Mesenteric fat pad (tissue), 1 donor: ENCODE results near the gene PIGR. TPM values are rescaled to one million over a fixed set of nuclear protein-coding genes. Genes with fewer than 3 reads are reported as not detected.

Experiments used
- DNase-seq: peaks from one replicate; pipeline ENCODE4 v3.0.0-alpha.2; 2020; ENCODE audit warnings: low spot score
- long read RNA-seq: library from polyadenylated mRNA; unstranded; transcript quantifications from one replicate; pipeline ENCODE4 v2.0.0, GENCODE V29; 2020
- total RNA-seq: library from RNA; stranded (reverse); fragmentation: NEBNext Ultra II Directional; extraction: Animal tissue kit (Norgen Biotek cat#: 25700); gene quantifications from one replicate; pipeline ENCODE4 v1.2.1, GENCODE V29; 2021
- donor health status: DM: yes; HTN: yes; CAD: no.

PIGR gene, protein sequence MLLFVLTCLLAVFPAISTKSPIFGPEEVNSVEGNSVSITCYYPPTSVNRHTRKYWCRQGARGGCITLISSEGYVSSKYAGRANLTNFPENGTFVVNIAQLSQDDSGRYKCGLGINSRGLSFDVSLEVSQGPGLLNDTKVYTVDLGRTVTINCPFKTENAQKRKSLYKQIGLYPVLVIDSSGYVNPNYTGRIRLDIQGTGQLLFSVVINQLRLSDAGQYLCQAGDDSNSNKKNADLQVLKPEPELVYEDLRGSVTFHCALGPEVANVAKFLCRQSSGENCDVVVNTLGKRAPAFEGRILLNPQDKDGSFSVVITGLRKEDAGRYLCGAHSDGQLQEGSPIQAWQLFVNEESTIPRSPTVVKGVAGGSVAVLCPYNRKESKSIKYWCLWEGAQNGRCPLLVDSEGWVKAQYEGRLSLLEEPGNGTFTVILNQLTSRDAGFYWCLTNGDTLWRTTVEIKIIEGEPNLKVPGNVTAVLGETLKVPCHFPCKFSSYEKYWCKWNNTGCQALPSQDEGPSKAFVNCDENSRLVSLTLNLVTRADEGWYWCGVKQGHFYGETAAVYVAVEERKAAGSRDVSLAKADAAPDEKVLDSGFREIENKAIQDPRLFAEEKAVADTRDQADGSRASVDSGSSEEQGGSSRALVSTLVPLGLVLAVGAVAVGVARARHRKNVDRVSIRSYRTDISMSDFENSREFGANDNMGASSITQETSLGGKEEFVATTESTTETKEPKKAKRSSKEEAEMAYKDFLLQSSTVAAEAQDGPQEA
- total RNA-seq, result 6.9 TPM
- long read RNA-seq, full-length matches to known transcripts, result 3 of 8 reads
- long read RNA-seq, partial matches to known transcripts, result 4 of 8 reads
- long read RNA-seq, other reads (novel, unspliced or antisense), result 1 of 8 reads

DNA sequence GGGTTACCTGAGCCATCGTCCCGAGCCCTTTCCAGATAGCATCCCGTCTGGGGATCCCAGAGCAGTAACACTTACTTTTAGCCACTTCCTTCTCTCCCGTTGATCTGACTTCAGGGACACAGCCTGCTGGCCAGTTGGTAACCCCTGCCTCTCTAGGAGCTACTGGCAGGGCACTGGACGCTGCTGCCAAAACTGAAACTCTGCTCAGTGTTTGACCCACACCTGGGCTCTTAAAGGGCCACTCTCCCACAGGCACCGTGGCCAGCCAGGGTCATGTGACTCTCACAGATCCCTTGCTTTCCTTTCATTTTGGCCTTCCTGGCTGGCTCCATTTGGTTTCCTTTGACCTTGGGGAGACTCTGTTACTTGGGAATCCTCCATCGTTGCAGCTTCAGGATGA lies at the start of gene PIGR:
PIGR (minus strand) TSS at position 206 of the 400 bp plus-strand sequence. CDS start 5,935 bp downstream, outside the sequence.
- DNase-seq, result no peak

DNA sequence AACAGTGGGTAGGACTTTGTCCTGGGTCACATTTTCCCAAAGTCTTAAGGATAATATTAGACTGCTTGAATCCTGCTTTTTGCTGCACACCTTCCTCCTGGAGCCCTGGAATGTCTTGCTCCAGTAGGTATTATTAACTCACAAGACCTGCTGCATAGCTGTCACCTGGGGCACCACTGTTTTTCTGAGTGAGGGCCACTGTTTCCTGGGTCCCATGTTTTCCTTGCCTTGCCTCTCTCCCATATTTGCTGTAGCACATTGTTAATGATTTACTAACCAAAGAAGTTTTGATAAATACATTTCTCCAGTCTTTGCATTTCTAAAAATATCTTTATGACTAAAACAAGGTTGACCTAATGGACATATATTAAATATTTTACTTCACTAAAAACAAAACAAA lies 46.5 kb upstream of the PIGR start:
- no peak for DNase-seq

DNA sequence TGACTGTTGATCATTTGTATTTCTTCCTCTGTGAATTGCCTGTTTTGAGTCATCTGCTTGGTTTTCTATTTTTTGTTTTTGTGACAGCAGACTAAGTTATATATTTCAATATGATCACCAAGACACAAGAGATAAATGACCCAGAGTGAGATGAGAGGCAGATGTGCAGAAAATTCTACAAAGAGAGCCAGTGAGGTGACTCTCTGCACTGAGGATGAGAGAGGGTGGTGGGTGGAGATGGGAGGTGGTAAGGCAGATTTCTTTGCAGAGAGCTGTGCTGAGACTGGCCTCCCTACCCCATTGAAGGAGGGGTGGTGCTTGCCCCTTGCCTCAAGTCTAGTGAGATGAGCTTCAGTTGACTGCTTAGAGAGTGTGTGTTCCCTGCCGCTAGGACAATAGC lies 41.6 kb upstream of the PIGR start:
- no peak for DNase-seq

DNA sequence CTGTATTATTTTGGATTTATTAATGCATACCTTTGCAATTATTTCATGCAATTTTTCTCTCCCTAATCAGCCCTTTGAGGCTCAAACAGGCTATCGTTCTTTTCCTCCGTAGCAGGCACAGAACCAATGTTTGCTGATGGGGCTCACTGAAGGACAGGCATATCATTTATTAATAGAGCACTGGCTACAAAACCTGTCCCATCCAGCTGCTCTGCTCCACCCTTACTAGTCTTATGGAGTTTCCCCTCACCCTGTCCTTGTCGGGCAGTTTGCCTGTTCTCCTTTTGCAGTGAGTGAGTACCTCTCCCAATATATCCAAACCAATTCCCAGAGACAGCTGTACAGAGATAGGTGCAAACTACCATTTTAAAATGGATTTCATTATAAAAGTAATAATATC lies 40.6 kb upstream of the PIGR start:
- DNase-seq, result no peak

DNA sequence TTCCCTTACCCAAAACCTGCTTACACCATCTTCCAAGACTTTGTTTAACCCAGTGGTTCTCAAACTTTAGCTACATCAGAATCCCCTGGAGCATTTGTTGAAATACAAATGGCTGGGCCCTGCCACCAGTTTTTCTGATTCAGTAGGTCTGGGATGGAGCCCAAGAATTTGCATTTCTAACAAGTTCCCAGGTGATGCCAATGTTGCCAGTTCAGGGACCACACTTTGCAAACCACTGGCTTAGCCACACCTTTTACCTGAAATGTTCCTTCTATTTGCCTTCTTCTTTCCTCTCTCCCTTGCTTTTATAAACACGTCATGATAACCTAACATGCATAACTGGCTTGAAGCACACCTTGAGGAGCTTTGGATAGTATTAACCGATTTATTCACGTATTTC lies 40.1 kb upstream of the PIGR start:
- DNase-seq, result no peak

DNA sequence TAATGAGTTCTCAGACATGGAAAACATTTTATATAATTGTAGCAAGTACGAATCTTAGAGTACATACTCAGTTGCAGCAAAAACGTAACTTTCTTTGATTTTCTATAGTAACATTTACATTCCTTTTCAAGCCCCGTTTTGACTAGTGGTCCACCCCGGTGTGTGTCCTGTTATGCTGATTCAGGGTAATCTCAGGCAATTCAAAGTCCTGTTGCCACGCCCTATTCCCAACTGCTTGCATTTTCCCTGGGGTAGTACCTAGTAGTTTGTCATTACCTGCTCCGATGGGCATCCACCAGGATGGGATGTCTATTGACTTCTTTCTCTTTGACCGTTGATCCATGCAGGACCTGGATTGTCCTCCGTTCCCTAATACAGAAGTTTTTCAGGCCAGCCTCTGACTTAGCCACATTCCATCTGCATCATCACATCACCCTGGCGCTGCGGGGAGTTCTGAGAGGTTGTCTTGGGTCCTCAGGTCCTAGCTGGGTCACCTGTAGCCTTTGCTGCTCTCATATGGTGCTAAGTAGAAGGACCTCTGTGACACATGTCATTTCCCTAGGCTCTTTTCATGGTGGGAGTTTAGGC lies 39.0 kb upstream of the PIGR start:
- DNase-seq, result no peak

DNA sequence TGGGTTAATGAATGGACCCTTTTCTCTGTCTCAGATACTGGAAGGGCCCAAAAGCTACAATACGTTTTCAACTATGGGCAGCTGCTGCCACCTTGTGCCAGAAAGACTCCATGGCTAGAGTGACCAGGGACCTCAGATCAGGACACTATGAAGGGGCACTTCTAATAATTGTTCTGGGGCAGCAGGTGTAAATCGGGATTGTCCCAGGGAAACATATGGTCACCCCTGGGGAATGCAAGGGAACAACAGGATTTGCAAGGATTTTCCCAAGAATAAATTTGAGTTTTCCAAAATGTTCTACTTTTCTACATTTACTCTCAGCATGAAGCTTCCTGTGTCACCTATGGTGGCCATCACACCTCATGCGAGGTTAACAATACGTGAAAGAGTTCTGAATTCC lies 36.0 kb upstream of the PIGR start:
- no peak for DNase-seq

DNA sequence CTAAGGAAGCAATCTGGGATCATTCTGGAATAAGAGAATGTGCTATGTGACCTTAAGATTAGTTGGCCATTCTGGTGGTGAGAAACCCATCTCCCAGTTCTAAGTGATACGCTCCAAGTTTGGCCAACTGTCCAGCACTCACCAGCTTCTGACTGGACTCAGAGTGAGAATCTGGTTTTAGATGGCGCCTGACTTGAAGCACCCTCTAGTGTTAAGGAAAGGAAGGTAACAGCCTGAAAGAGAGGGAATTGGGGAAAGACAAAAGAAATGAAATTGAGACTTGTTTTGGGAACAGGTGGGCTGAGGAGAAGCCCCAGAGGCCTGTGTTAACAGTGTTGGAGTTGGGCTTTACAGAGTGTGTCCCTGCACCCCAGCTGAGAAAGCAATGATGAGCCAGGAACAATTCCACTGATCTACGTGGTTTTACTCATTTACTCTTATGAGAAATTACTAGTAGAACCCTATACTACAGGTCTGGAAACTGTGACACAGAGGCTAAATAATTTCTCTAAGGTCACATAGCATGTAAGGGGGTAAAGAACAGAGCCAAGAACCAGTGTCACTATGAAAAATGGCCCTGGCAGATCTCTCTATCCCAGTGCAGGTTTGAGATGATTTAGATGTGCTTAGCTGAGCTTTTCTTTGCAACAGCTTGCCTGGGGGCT lies 33.2 kb upstream of the PIGR start:
- DNase-seq, result no peak

DNA sequence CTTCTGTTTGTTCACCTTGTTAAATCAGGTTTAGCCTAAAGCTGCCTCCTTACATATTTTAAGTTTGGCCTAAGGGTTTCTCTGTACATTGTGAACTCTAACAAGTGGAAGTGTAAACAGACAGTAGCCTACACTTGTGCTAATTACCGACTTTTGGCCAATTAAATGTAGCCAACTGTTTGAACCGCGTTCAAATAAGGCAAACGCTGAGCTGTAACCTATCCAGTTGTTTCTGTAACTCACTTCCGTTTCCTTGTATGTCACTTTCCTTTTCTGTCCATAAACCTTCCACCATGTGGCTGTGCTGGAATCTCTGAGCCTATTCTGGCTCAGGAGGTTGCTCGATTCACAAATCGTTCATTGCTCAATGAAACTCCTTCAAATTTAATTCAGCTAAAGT lies 32.0 kb upstream of the PIGR start:
- no peak for DNase-seq

DNA sequence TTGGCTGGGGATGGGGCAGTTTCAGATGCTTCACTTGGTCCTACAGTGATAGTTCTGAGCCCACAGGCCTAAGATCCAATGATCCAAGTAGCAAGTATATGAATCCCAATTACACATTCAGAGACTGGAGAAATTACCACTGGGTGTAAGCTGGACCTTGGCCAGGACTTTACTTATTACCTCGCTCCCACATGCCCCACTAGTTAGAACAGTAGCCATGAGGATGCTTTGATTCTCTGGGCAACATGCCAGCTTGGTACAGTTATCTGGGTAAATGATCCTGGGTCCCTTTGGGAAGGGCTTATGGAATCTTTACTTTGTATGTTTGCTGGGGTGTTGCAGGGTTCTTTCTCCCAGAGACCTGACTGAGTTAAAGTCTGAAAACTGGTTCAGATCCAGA lies 29.0 kb upstream of the PIGR start:
- DNase-seq, result no peak

DNA sequence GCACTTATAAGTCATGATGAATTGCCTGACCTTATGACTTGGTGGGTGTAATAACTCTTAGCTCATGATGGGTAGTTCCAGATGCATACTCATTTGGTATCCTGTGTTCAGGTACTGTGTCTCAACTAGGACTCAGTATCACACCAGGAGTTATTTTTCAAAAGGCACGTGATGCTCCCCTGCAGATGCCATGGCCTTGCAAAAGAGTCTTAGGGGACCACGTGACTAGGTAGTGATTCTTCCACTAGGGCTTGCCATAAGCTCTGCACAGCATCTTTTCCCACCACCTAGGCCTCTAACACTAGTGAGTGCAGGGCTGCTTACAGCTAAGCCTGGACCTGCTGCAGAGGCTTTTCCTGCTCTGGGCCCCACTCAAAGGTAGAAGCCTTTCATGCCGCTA lies 27.9 kb upstream of the PIGR start:
- DNase-seq, result no peak

DNA sequence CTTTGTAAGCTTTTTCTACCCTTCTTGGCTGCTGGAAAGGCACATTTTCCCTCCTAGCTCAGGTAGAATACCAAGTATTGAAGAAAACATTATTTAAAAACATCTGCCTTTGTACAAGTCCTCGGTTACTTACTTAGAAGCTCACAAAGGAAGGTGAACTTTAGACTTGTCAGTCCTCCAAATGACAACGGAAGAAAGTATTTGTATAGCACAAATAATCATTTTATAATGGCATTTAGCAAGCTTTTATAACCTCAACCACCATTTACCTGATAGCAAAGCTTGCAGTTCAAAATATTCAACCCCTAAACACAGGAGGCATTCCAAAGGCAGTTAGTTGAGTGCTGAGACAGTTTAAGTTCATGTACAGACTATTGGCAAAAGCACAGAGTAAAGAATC lies 26.5 kb upstream of the PIGR start:
- DNase-seq, result no peak

DNA sequence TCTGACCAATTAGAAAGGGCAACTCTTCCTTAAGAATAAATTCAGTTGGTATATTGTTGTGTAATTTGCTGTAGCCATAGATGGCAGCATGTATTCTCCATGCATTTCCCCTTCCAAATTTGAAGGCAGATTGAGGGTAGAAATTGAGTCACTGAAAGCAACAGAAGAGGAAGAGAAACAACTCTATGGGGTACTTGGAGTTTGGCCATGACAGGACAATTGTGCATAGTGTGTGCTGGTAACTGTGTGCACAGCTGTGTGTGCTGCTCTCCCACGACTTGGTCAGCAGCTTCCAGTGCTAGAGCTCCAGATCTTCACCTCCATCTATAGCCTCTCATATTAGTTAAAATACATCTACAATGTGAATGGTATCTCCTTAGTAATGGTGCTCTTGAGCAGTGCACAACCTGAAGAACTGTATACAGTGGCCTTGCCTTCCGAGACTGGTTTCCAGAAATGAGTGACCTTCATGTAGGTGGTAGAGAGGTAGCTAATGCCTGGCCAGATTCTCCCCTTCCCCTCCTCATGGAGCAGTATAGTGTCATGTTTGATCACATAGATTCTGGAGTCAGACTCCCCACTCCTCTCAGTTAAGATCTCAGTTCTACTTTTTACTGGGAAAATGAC lies 24.9 kb upstream of the PIGR start:
- no peak for DNase-seq

DNA sequence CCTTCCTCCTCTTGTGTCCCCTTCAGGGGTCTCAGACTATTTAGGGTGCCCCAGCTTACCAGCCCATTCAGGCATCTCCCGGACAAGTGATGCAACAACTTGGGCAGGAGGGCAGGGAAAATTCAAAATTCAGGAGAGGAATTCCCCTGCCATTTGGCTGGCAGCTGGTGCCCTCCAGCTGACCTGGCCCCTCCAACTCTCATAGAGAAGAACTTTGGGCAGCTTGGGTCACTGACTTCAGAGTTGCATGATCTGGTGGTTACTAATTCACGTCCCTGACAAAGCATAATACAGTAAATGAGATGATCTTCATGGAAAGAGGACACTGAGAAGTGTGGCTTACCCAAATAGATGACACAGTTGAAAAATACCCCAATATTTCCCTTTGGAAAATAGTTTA lies 24.2 kb upstream of the PIGR start, which contains the start of gene FCAMR:
FCAMR (minus strand) TSS at position 15 of the 400 bp plus-strand sequence. CDS start 335 bp downstream, outside the sequence.
- no peak for DNase-seq

DNA sequence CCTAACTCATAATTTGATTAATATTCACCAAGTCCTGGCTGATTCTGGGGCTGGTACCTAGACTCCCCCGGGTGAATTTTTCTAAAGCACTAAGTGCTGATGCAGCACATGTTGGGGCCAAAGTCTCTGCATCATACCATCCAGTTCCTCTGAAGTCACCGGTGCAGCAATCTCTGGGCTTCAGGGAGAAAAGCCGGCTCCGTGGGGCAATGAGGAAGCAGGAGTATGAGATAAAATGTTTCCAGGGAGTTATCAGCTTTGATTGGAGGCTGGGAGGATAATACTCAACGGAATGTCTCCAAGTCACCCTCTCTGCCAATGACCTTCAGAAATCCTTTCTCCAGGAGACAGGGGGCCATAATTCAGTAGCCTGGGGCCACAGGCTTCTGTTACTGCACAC lies 22.8 kb upstream of the PIGR start:
- no peak for DNase-seq

DNA sequence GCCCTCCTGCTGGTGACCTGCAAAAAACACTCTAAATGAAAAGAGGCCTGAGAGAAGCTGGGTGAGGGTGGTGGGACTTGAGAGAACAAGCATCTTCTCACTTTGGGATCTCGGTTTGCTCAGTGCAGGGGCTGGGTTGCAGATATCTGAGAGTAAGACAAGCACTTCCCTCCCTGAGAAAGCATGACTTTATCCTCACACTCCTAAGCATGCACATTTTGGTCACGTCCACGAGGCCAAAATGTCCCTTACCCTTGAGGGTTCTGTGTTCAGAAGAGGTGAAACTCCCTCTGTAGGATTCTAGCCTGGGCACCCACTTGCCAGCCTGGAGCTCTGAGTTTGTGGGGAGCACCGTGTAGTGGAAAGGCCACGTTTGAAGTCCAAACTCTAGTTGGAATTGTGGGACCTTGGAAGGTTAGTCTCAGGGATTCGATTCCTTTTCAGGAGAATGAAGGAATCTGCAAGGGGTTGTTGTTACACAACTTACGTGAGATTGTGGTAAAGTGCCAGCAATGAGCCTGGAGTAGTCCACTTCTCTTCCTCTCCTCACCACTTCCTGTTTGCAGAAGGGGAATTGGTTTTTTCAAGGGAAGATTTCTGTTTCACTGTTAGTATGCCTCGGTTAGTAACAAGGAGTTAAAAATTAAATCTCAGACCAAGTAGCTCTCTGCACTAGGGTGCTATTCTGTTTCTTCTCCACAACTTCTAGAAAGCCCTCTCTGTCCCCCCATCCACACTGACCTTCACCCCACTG lies 21.0 kb upstream of the PIGR start:
- peak; percentile 57 for DNase-seq

DNA sequence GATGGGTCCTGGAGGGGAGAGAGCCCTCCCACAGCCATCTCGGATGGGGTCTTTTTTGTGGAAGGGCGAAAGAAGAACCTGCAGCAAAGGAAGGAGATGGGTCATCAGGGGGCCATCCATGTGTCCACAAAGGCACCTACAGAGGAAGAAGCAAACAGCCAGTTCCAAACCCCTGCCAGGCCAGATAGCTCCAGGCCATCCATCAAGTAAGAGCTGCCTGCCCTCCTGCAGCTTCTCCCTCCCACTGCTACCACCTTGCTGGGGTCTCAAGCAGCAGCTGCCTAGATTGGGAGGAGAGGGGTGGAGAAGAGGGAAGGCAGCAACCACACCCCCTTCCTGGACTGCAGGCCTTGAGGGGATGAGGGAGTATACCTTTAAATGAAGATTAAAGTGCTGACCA lies 19.5 kb upstream of the PIGR start:
- no peak for DNase-seq

DNA sequence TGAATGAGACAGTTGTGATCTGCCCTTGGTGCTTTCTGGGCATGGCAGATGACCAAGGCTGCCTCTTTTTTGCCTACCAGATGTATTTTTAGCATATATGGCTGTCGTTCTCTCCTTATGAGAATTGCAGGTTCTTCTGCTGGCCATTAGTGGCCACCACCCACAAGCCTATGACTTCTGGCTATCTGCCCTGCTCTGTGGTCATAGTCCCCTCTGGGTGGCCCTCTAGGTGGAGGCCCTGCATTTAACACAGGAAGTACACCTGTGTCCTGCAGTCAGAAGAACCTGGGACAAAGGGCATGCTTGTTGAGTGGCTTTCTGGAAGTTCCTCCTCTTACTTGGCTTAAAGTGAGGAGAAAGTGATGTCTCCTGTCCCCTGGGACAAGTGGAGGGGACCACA lies 17.5 kb upstream of the PIGR start:
- DNase-seq, result peak; percentile 37

DNA sequence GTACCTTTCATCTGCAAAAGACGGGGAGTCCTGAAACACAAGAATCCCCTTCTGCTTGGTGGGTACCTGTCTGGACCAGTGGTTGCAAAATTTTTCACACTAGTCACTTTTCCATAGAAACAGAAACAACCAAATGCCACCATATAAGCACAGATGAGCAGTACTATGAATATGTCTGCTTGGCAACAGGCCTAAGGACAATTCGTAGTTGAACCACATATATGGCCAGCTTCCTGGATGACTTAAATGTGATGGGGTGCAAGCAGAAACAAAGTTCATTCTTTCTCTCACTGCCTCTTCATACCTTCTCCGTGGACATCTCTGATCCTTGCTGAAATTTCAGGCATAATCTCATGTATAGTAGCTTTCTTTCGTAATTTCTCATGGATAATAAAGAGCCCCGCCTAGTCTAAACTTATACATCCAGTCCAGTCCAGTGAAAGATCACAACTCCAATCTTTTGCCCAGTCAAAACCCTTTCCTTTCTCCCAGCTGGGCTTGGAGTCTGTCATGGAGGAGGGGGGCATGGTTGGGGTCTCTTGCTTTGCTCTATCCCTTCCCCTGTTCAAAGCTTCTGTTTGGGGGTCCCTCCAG lies 16.9 kb upstream of the PIGR start:
- DNase-seq, result no peak

DNA sequence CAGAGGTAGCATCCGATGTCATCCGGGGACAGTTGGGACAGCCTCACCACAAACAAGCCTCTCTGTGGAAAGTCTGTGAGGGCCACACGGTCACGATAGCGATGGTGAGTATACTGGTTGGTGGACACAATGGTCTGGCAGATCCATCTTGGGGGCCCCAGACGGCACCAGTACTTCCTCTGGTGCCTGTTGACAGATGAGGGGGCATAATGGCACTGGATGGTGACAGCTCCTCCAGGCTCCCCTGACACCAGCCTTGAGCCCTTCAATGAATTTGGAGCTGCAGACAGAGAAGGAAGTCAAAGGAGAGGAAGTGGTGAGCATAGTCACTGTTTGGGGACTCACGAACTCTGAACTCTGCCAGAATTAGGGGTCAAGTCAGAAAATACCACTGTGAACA lies 16.0 kb upstream of the PIGR start:
- DNase-seq, result peak; percentile 75
